ENCODE measurements around the gene ANXA2.

GRCh38 chr15:60390871-60391501 is 6.8 kb downstream of the ANXA2 start:
- TF ChIP-seq CTCF (conservative IDR thresholded peaks at IDR 0.05; ENCODE audit: low read depth, low read length) (no peak; the same call in 1 of the 2 replicates), EZH2 (IDR thresholded peaks at IDR 0.05; ENCODE audit: low read length, unreplicated experiment) (no peak), EZH2phosphoT487 (IDR thresholded peaks at IDR 0.05; ENCODE audit: borderline replicate concordance, low read length) (no peak)
